AG09309 (cell line): ENCODE data around the gene PLSCR3.

Experiments
- DNase-seq: peaks from one replicate; pipeline ENCODE4 v3.0.0-alpha.2; 2010; ENCODE audit warnings: low read depth
- H3K4me3 ChIP-seq: 2 replicates; pipeline ENCODE4 v1.5.1; 2011; ENCODE audit warnings: mild to moderate bottlenecking, low read depth, low read length, moderate library complexity; ENCODE audit not compliant: control insufficient read depth
- CTCF ChIP-seq: IDR thresholded peaks from 2 replicates; pipeline ENCODE4 v1.5.1; 2011; ENCODE audit warnings: mild to moderate bottlenecking, low read depth, low read length, inconsistent platforms; ENCODE audit not compliant: insufficient read depth, control insufficient read depth; ENCODE audit errors: missing control alignments

PLSCR3 gene

GRCh38 chr17:7439462-7440112 lies 45.3 kb upstream of the PLSCR3 start, which contains the start of gene FGF11:
FGF11 (plus strand) TSS chr17:7439512; CDS start chr17:7439621, 109 bp downstream.
- no peak for DNase-seq
- peak within 1 kb of the TSS; percentile 45 for H3K4me3 ChIP-seq
- no peak for TF ChIP-seq CTCF

GRCh38 chr17:7438656-7439460 lies 44.5 kb upstream of the PLSCR3 start:
- no peak overlapping the region for H3K4me3 ChIP-seq
- no peak for TF ChIP-seq CTCF
- no peak for DNase-seq

- no peak for DNase-seq
- H3K4me3 ChIP-seq = peak overlapping the region; percentile 16; the same call in 1 of the 2 replicates
- TF ChIP-seq CTCF = no peak
Measured at GRCh38 chr17:7437950-7438614, 43.8 kb upstream of the PLSCR3 start.

- no peak for DNase-seq
- H3K4me3 ChIP-seq = peak overlapping the region; percentile 17
- no peak for TF ChIP-seq CTCF
Measured at GRCh38 chr17:7437369-7437863, 43.1 kb upstream of the PLSCR3 start.

- peak overlapping the region; percentile 32 for H3K4me3 ChIP-seq
- TF ChIP-seq CTCF = peak; percentile 54
- peak; percentile 18 for DNase-seq
Measured at GRCh38 chr17:7436556-7437368, 42.4 kb upstream of the PLSCR3 start.
